Astrocyte of the cerebellum (primary cell): ENCODE data around the gene RAB3C.

Experiments used
- DNase-seq: peaks from one replicate; pipeline ENCODE4 v3.0.0-alpha.2; 2011; ENCODE audit warnings: low read depth
- H3K4me3 ChIP-seq: 2 replicates; pipeline ENCODE4 v1.5.1; 2011; ENCODE audit warnings: mild to moderate bottlenecking, low read depth, low read length, moderate library complexity
- in situ Hi-C: cut with HindIII; loops from 2 replicates; pipeline ENCODE4 v1.10.0; 2017; ENCODE audit warnings: low sequenced_read_pairs
- TF ChIP-seq, protein P1 (sequence below): IDR thresholded peaks from 2 replicates; pipeline ENCODE4 v1.5.1; 2012; ENCODE audit warnings: low read length, low read depth, moderate library complexity, mild to moderate bottlenecking; ENCODE audit errors: missing control alignments

The RAB3C gene

DNA sequence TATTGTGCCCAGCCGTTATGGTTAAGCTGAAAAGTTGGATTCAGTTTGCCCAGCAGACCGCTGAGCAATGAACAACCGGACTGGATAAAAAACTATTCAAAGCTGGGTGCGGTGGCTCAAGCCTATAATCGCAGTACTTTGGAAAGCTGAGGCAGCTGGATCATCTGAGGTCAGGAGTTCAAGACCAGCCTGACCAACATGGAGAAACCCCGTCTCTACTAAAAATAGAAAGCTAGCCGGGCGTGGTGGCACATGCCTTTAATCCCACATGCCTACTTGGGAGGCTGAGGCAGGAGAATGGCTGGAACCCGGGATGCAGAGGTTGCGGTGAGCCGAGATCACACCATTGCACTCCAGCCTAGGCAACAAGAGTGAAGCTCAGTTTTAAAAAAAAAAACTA is 318.4 kb downstream of the RAB3C start:
- no peak for DNase-seq
- H3K4me3 ChIP-seq = no peak overlapping the region
- TF ChIP-seq, protein P1, sequence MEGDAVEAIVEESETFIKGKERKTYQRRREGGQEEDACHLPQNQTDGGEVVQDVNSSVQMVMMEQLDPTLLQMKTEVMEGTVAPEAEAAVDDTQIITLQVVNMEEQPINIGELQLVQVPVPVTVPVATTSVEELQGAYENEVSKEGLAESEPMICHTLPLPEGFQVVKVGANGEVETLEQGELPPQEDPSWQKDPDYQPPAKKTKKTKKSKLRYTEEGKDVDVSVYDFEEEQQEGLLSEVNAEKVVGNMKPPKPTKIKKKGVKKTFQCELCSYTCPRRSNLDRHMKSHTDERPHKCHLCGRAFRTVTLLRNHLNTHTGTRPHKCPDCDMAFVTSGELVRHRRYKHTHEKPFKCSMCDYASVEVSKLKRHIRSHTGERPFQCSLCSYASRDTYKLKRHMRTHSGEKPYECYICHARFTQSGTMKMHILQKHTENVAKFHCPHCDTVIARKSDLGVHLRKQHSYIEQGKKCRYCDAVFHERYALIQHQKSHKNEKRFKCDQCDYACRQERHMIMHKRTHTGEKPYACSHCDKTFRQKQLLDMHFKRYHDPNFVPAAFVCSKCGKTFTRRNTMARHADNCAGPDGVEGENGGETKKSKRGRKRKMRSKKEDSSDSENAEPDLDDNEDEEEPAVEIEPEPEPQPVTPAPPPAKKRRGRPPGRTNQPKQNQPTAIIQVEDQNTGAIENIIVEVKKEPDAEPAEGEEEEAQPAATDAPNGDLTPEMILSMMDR = no peak
- in situ Hi-C loops = no loop called here

DNA sequence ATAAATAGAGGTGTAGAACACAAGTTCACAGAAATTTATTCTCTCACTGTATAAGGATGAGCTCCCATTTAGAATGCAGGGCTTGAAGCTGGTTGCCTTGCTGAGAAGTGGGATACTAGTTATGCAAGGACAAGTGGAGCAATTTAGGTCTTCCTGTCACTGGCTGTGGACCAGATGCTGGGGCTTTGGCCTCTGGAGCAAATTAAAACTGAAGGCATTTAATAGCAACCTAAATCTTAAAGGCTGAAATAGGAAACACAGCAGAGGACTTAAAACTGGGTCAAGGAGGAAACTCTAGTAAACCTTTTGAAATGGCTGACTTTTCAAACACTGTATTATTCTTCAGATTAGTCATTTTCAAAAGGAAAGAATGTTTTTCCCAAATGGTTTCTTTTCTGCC is 319.4 kb downstream of the RAB3C start:
- DNase-seq = no peak
- H3K4me3 ChIP-seq = no peak overlapping the region
- TF ChIP-seq, protein P1 = no peak
- in situ Hi-C loops = no loop called here

DNA sequence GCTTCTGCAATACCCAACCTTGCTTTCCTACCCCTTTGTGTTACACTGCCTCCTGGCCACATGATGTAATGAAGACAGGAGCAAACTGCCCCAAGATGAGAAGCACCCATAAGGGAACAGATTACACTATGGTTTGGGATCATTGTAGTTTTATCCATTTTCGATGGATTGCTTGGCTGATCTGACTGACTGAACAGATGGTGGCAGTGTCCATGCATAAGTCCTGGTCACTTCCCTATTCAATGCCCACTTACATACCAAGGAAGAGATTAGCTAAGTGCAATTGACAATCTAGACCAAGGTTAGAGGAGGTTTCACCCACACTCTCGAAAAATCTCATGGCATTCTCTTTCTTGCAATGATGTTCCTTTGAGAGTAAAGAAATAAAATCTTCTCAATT is 319.9 kb downstream of the RAB3C start:
- no peak for DNase-seq
- in situ Hi-C loops = no loop called here

DNA sequence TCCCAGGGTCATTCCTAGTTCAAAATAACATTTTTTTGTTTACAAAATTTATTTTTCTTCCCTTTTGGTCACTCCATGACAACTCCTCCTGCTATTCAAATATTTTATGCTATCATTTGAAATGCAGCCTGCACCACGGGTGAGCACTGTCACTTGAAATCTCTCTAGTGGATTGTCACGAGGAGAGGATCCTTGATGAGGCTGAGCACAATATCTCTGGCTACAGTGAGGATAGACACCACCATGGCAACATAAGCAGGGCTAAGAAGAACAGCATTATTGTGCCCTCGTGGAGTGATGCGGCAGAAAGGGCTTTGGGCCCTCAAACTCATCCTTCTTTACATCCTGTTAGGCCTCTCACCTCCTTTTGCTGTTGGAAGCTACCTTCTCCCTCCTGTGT is 321.9 kb downstream of the RAB3C start:
- no peak overlapping the region for H3K4me3 ChIP-seq
- TF ChIP-seq, protein P1 = no peak
- no peak for DNase-seq
- in situ Hi-C loops = no loop called here

More for the DNA sequence above, 319.9 kb downstream of the RAB3C start:
- TF ChIP-seq, protein P1 = no peak
- no peak overlapping the region for H3K4me3 ChIP-seq

- no peak overlapping the region for H3K4me3 ChIP-seq
- in situ Hi-C loops = no loop called here
- TF ChIP-seq, protein P1 = no peak
- no peak for DNase-seq
Observed at GRCh38 chr5:58905944-58906343, 323.1 kb downstream of the RAB3C start.
